ENCODE measurements around the gene ZNF740. TPM values are rescaled to one million over a fixed set of nuclear protein-coding genes. Genes with fewer than 3 reads are reported as not detected.

The ZNF740 gene
- polyA plus RNA-seq, 4 donors, result 65.7 to 81.2 (median 71.4) TPM

- DNase-seq (ENCODE audit: low read depth in 4 of 4, low spot score in 3 of 4), result no peak
Measured at GRCh38 chr12:53224061-53224896, 43.8 kb downstream of the ZNF740 start.

GRCh38 chr12:53224897-53225634 lies 44.5 kb downstream of the ZNF740 start:
- no peak for DNase-seq (ENCODE audit: low read depth in 4 of 4, low spot score in 3 of 4)

- DNase-seq (ENCODE audit: low read depth in 4 of 4, low spot score in 3 of 4), result no peak
Measured at GRCh38 chr12:53225635-53226424, 45.3 kb downstream of the ZNF740 start.

GRCh38 chr12:53226815-53227214 lies 46.3 kb downstream of the ZNF740 start:
- DNase-seq (ENCODE audit: low read depth in 4 of 4, low spot score in 3 of 4), result no peak

- DNase-seq (ENCODE audit: low read depth in 4 of 4, low spot score in 3 of 4), result no peak
Measured at GRCh38 chr12:53227341-53227740, 46.8 kb downstream of the ZNF740 start.

GRCh38 chr12:53227836-53228235 lies 47.3 kb downstream of the ZNF740 start:
- no peak for DNase-seq (ENCODE audit: low read depth in 4 of 4, low spot score in 3 of 4)

GRCh38 chr12:53229454-53229853 lies 48.9 kb downstream of the ZNF740 start:
- DNase-seq (ENCODE audit: low read depth in 4 of 4, low spot score in 3 of 4), result no peak

GRCh38 chr12:53230108-53230845 lies 49.8 kb downstream of the ZNF740 start:
- no peak for DNase-seq (ENCODE audit: low read depth in 4 of 4, low spot score in 3 of 4)

- DNase-seq (ENCODE audit: low read depth in 4 of 4, low spot score in 3 of 4), result no peak
Measured at GRCh38 chr12:53231671-53231920, 51.1 kb downstream of the ZNF740 start.

GRCh38 chr12:53231921-53232645 lies 51.6 kb downstream of the ZNF740 start, which contains the start of gene RARG:
Gene RARG (minus strand): TSS chr12:53232209. CDS start chr12:53227545, 4,664 bp downstream.
- DNase-seq (ENCODE audit: low read depth in 4 of 4, low spot score in 3 of 4), result no peak

- DNase-seq (ENCODE audit: low read depth in 4 of 4, low spot score in 3 of 4), result no peak
Measured at GRCh38 chr12:53232646-53233461, 52.3 kb downstream of the ZNF740 start.

GRCh38 chr12:53233671-53234121 lies 53.2 kb downstream of the ZNF740 start:
- DNase-seq (ENCODE audit: low read depth in 4 of 4, low spot score in 3 of 4), result no peak

GRCh38 chr12:53234271-53234914 lies 53.9 kb downstream of the ZNF740 start:
- no peak for DNase-seq (ENCODE audit: low read depth in 4 of 4, low spot score in 3 of 4)

- no peak for DNase-seq (ENCODE audit: low read depth in 4 of 4, low spot score in 3 of 4)
Measured at GRCh38 chr12:53235164-53235563, 54.6 kb downstream of the ZNF740 start.

GRCh38 chr12:53235742-53236442 lies 55.4 kb downstream of the ZNF740 start:
- DNase-seq (ENCODE audit: low read depth in 4 of 4, low spot score in 3 of 4), result no peak

- DNase-seq (ENCODE audit: low read depth in 4 of 4, low spot score in 3 of 4), result no peak
Measured at GRCh38 chr12:53236443-53237111, 56.1 kb downstream of the ZNF740 start.

GRCh38 chr12:53239643-53240258 lies 59.2 kb downstream of the ZNF740 start:
- no peak for DNase-seq (ENCODE audit: low read depth in 4 of 4, low spot score in 3 of 4)
